Breast epithelium (tissue), 4 donors: Measurements from ENCODE around the gene CDCA3. TPM values are rescaled to one million over a fixed set of nuclear protein-coding genes. Genes with fewer than 3 reads are reported as not detected.
A peak's percentile ranks its signal among the peaks of the same experiment; 100 is the strongest.
"Not testable (repeated sequence)": the region's sequence is repeated elsewhere in the genome, so short reads cannot be mapped to it uniquely, and the experiment has no call there.

ENCODE experiments used
- DNase-seq, 2 donors: peaks; one replicate each; pipeline ENCODE4 v3.0.0-alpha.2; 2019; ENCODE audit warnings: low spot score in 2 of 2
- H3K27ac ChIP-seq, 2 donors: fragments of 200-600 bp; sonication (generic) in 1 of 2; one replicate each; pipeline ENCODE4 v1.5.1; 2016 to 2019; ENCODE audit warnings: mild to moderate bottlenecking in 1 of 2
- H3K27me3 ChIP-seq, 2 donors: fragments of 200-600 bp; sonication (generic) in 1 of 2; one replicate each; pipeline versions ENCODE4 v1.5.1 to v1.6.0; 2017 to 2019; ENCODE audit warnings: control low read depth in 1 of 2, mild to moderate bottlenecking in 1 of 2
- H3K36me3 ChIP-seq: fragments of 200-600 bp; one replicate; pipeline ENCODE4 v1.5.1; 2019
- H3K4me1 ChIP-seq, 2 donors: fragments of 200-600 bp; sonication (generic); one replicate each; pipeline ENCODE4 v1.5.1; 2016 to 2019; ENCODE audit warnings: control low read depth in 1 of 2
- H3K4me3 ChIP-seq, 3 donors: fragments of 200-600 bp; sonication (generic); 1 replicate in 2 of 3; 2 replicates in 1 of 3; pipeline ENCODE4 v1.5.1; 2016 to 2019; ENCODE audit warnings: mild to moderate bottlenecking in 3 of 3, moderate library complexity in 2 of 3
- H3K9me3 ChIP-seq, 2 donors: fragments of 200-600 bp; sonication (generic) in 1 of 2; one replicate each; pipeline ENCODE4 v1.5.1; 2016 to 2019; ENCODE audit warnings: control low read depth in 1 of 2
- CTCF ChIP-seq, 3 donors: fragments of 450-650 bp; IDR thresholded peaks; one replicate each; pipeline ENCODE4 v1.5.1; 2016 to 2017; ENCODE audit warnings: antibody characterized with exemption in 3 of 3, mild to moderate bottlenecking in 3 of 3, moderate library complexity in 3 of 3
- POLR2A ChIP-seq: fragments of 450-650 bp; IDR thresholded peaks from one replicate; pipeline ENCODE4 v1.6.1; 2016; ENCODE audit warnings: antibody characterized with exemption, mild to moderate bottlenecking, moderate library complexity
- POLR2AphosphoS5 ChIP-seq, 3 donors: sonication (generic); formaldehyde crosslinking; IDR thresholded peaks; one replicate each; pipeline ENCODE4 v1.6.1; 2017; ENCODE audit warnings: antibody characterized with exemption in 3 of 3
- intact Hi-C: fragments of 100-400 bp; cut with DNase I; formaldehyde crosslinking; loops from one replicate; pipeline ENCODE4 v1.15.1; 2023; ENCODE audit warnings: low total_unique reads
- total RNA-seq, 3 donors: library from RNA; depleted of rRNA; stranded (reverse); fragments of >200 nt; gene quantifications; one replicate each; pipeline ENCODE4 v1.1.0, GENCODE V29; 2016

Gene CDCA3
- total RNA-seq, 3 donors from 2014 or later: 0.33 to 3.0 (median 1.8) TPM

GRCh38 chr12:6894321-6894720 is 43.2 kb upstream of the CDCA3 start:
- no peaks in the 10 kb centered on the region for H3K9me3 ChIP-seq
- no peaks in the 10 kb centered on the region for H3K27me3 ChIP-seq
- TF ChIP-seq CTCF (IDR thresholded peaks at IDR 0.05) (no peak), POLR2A (no peak), POLR2AphosphoS5 (IDR thresholded peaks at IDR 0.05) (no peak)
- peaks cover 0 to 3% of the 10 kb centered on the region in 2 donors for H3K4me1 ChIP-seq
- intact Hi-C loops: no loop called here
- no peak overlapping the region for H3K27ac ChIP-seq
- H3K36me3 ChIP-seq: no peaks in the 10 kb centered on the region
- no peak overlapping the region for H3K4me3 ChIP-seq
- no peak for DNase-seq

- DNase-seq, H3K27ac ChIP-seq, H3K4me3 ChIP-seq, H3K36me3 ChIP-seq, H3K9me3 ChIP-seq, H3K4me1 ChIP-seq, H3K27me3 ChIP-seq, intact Hi-C loops: not testable (repeated sequence)
Measured at GRCh38 chr12:6892683-6893082, 41.6 kb upstream of the CDCA3 start.

GRCh38 chr12:6891646-6892001 is 40.5 kb upstream of the CDCA3 start:
- DNase-seq: no peak
- intact Hi-C loops: loop anchor here (2.0 kb wide), 1 partner anchor 55 kb away; no protein-coding TSS in a partner anchor
- Histone ChIP-seq H3K9me3 (no peaks in the 10 kb centered on the region), H3K4me1 (peaks cover 0 to 3% of the 10 kb centered on the region in 2 donors), H3K4me3 (peak overlapping the region; percentile 44 to 69 (median 62)), H3K27me3 (no peaks in the 10 kb centered on the region), H3K36me3 (no peaks in the 10 kb centered on the region), H3K27ac (peak overlapping the region; percentile 93 to 94)
- TF ChIP-seq POLR2A (no peak), CTCF (IDR thresholded peaks at IDR 0.05) (no peak), POLR2AphosphoS5 (IDR thresholded peaks at IDR 0.05) (no peak)

- TF ChIP-seq POLR2A (peak; percentile 43), CTCF (IDR thresholded peaks at IDR 0.05) (peak; percentile 69 to 93 (median 74)), POLR2AphosphoS5 (IDR thresholded peaks at IDR 0.05) (peak; percentile 75 to 92 (median 86))
- Histone ChIP-seq H3K27me3 (no peaks in the 10 kb centered on the region), H3K4me3 (peak overlapping the region; percentile 44 to 69 (median 62)), H3K4me1 (peaks cover 0 to 3% of the 10 kb centered on the region in 2 donors), H3K27ac (peak overlapping the region; percentile 93 to 94), H3K9me3 (no peaks in the 10 kb centered on the region), H3K36me3 (no peaks in the 10 kb centered on the region)
- DNase-seq: peak; percentile 96 to 98
- intact Hi-C loops: loop anchor here (2.0 kb wide), 1 partner anchor 56 kb away; no protein-coding TSS in a partner anchor
Measured at GRCh38 chr12:6890789-6891645, 39.9 kb upstream of the CDCA3 start.

- not testable (repeated sequence) for H3K36me3 ChIP-seq, H3K9me3 ChIP-seq, DNase-seq, H3K4me3 ChIP-seq, H3K4me1 ChIP-seq, H3K27me3 ChIP-seq
- H3K27ac ChIP-seq: peak overlapping the region; percentile 93 to 94
- intact Hi-C loops: loop anchor here (2.0 kb wide), 1 partner anchor 57 kb away; no protein-coding TSS in a partner anchor
Measured at GRCh38 chr12:6889775-6890573, 38.9 kb upstream of the CDCA3 start.

GRCh38 chr12:6888794-6889193 is 37.7 kb upstream of the CDCA3 start:
- intact Hi-C loops, H3K9me3 ChIP-seq, H3K4me1 ChIP-seq, DNase-seq, H3K27me3 ChIP-seq, H3K27ac ChIP-seq, H3K36me3 ChIP-seq, H3K4me3 ChIP-seq: not testable (repeated sequence)
